ENCODE results near the gene KREMEN2.
"Not testable (repeated sequence)": the region's sequence is repeated elsewhere in the genome, so short reads cannot be mapped to it uniquely, and the experiment has no call there.

KREMEN2 gene

DNA sequence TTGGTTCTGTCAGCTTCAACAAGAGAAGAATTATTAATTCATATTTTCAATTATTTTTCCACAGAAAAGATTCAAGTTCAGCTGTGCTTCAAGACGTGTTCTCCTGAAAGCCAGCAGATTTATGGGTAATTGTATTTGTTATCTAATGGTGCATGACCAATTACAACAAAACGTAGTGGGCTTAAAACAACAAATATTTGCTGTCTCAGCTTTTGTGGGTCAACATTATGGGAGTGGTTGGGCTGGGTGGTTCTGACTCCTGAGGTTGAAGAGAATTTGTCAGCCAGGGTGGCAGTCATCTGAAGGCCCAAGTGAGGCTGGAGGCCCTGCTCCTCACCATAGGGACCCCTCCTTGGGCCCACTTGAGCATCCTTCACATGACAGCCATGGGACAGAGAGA is 24.1 kb upstream of the KREMEN2 start:
- no peak for DNase-seq (ENCODE audit: low read depth in 2 of 2, low spot score in 1 of 2)

DNA sequence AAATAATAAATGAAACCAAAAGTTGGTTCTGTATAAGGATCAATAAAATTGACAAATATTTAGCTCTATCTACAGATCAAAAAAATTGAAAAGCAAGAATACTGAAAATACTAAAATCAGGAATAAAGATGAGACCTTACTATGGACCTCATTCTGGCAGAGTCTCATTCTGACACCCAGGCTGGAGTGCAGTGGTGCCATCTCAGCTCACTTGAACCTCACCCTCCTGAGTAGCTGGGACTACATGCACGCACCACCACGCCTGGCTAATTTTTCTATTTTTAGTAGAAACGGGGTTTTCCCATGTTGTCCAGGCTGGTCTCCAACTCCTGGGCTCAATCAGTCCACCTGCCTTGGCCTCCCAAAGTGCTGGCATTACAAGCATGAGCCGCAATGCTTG is 22.0 kb upstream of the KREMEN2 start:
- DNase-seq (ENCODE audit: low read depth in 2 of 2, low spot score in 1 of 2) = no peak

DNA sequence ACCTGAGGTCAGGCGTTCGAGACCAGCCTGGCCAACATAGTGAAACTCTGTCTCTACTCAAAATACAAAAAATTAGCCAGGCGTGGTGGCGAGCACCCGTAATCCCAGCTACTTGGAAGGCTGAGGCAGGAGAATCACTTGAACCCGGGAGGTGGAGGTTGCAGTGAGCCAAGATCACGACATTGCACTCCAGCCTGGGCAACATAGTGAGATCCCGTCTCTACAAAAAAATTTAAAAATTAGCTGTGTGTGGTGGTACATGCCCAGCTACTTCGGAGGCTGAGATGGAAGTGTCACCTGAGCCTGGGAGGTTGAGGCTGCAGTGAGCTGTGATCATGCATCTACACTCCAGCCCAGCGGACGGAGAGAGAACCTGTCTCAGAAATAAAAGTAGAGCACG is 20.4 kb upstream of the KREMEN2 start:
- DNase-seq (ENCODE audit: low read depth in 2 of 2, low spot score in 1 of 2) = not testable (repeated sequence)

DNA sequence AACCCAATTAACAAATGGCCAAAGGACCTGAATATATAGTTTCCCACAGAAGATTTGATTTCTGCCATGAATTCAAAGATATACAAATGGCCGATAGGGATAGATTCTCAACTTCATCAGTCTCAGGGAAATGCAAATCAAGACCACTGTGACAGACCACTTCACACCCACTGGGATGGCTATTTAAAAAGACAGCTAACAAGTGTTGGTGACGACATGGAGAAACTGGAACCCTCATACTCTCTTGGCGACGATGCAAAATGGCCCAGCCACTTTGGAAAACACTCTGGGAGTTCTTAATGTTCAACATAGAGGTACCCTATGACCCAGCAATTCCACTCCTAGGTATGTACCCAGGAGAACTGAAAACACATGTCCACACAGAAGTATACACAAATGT is 17.4 kb upstream of the KREMEN2 start:
- no peak for DNase-seq (ENCODE audit: low read depth in 2 of 2, low spot score in 1 of 2)

- no peak for DNase-seq (ENCODE audit: low read depth in 2 of 2, low spot score in 1 of 2)
Observed at GRCh38 chr16:2948807-2949704, 15.0 kb upstream of the KREMEN2 start.

DNA sequence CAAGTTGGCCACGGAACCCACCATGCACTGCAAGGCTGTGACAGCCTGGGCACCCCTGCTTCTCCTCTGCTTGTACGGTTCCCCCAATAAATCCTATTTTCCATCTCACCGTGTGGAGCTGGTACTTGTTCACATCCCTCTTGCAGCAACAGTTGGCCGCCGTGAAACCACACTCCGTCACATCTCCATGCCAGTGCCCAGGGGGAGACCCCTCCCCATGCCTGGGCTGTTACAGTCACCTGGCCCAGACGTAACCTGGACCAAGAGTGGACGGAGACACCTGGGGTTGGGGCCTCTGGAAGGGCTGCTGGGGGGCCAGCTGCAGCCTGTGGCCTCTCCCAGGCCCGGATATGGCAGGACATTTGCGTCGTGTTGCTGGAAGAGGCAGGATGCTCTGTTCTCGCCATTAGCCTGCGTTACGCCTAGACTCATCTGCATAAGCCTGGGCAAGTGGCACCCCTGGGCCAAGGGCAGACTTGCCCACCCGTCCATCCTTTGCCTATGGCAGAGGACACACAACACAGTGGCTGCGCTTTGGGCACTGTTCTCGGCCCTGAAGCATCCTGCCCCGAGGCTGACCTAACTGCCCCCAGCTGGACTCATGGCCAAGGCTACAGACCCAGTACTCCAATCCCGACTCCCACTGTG is 14.2 kb upstream of the KREMEN2 start:
- DNase-seq (ENCODE audit: low read depth in 2 of 2, low spot score in 1 of 2) = no peak

- no peak for DNase-seq (ENCODE audit: low read depth in 2 of 2, low spot score in 1 of 2)
Observed at GRCh38 chr16:2950353-2950724, 13.7 kb upstream of the KREMEN2 start.

DNA sequence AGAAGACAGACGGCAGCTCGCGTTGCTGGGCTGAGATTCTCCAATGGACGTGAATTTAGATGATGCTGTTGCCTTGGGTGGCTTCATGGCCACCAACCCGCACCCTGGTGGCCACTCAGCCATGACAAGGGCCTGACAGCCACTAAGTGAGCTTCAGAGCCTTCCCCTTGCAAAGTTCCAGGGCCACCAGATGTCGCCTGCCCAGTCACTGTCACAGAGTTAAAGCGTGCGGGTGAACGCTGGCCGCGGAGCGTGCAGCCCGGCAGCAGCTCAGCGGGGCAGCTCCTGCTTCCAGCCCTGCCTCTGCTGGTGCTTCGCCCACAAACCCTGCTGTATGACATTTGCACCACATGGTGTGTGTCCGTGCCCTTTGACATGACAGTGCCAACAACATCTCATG is 13.3 kb upstream of the KREMEN2 start:
- no peak for DNase-seq (ENCODE audit: low read depth in 2 of 2, low spot score in 1 of 2)

DNA sequence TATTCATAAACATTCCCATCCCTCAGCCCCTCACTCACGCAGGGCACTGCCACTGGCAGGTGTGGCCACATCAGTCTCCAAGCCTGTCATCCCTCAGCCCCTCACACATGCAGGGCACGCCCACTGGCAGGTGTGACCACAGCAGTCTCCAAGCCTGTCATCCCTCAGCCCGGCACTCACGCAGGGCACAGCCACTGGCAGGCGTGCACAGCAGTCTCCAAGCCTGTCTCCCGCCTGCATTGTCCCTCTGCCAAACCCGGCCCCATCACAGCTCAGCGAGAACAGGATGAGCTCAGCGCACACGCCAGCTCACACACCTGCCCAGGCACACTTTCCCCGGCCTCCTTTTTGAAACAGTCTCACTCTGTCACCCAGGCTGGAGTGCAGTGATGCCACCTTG is 11.4 kb upstream of the KREMEN2 start:
- no peak for DNase-seq (ENCODE audit: low read depth in 2 of 2, low spot score in 1 of 2)

GRCh38 chr16:2953706-2954627 is 10.1 kb upstream of the KREMEN2 start:
- no peak for DNase-seq (ENCODE audit: low read depth in 2 of 2, low spot score in 1 of 2)

DNA sequence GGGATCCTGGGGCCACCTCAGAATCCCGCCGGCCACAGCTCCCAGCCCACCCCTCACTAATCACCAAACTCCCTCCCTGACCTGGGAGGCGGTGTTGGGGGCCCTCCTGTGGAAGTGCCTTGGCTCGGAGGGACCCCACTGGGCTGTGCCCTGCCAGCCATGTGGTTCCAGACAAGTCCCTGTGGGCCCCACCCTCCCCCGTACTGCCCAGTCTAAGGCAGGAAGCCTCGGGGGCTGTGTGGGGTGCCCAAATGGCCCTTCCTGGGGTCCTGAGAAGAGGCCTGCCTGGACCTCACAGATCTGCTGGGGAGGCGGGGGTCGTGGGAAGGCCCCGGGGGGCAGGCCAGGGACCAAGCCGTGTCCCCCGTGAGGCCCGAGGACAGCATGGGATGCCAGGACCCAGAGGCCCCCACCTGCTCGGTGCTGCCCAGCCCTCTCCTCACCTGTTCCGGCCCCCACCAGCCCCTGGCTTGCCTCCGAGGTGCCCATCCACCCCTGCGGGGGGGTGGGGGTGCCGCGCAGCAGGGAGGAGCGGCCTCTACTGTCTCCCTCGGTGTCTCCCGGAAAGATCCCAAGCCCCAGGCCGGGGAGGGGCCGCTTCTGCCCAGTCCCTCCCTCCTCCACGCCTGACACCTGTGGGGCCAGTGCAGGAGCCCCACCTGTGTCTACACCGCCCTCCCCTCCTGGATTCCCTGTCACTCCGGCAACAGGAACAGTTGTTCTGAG is 9.3 kb upstream of the KREMEN2 start:
- DNase-seq (ENCODE audit: low read depth in 2 of 2, low spot score in 1 of 2) = no peak

GRCh38 chr16:2955438-2955778 is 8.7 kb upstream of the KREMEN2 start:
- no peak for DNase-seq (ENCODE audit: low read depth in 2 of 2, low spot score in 1 of 2)

- no peak for DNase-seq (ENCODE audit: low read depth in 2 of 2, low spot score in 1 of 2)
Observed at GRCh38 chr16:2955779-2956578, 8.1 kb upstream of the KREMEN2 start.

GRCh38 chr16:2956579-2956956 is 7.5 kb upstream of the KREMEN2 start:
- DNase-seq (ENCODE audit: low read depth in 2 of 2, low spot score in 1 of 2) = no peak

- no peak for DNase-seq (ENCODE audit: low read depth in 2 of 2, low spot score in 1 of 2)
Observed at GRCh38 chr16:2959206-2959605, 4.9 kb upstream of the KREMEN2 start.

- no peak for DNase-seq (ENCODE audit: low read depth in 2 of 2, low spot score in 1 of 2)
Observed at GRCh38 chr16:2960183-2961010, 3.7 kb upstream of the KREMEN2 start.

GRCh38 chr16:2962334-2963073 is 1.6 kb upstream of the KREMEN2 start:
- no peak for DNase-seq (ENCODE audit: low read depth in 2 of 2, low spot score in 1 of 2)

- DNase-seq (ENCODE audit: low read depth in 2 of 2, low spot score in 1 of 2) = no peak
Observed at GRCh38 chr16:2963074-2963722, 877 bp upstream of the KREMEN2 start.

All from stimulated activated CD8-positive, alpha-beta memory T cell treated with anti-CD3 and anti-CD28 coated beads, Interleukin-4, amount 100 ng/mL, for 1 hour (primary cell).